Endothelial cell (in vitro differentiated cells): ENCODE data around the gene RAB17. TPM values are rescaled to one million over a fixed set of nuclear protein-coding genes. Genes with fewer than 3 reads are reported as not detected.

ENCODE experiments used
- DNase-seq: peaks from one replicate; pipeline ENCODE4 v3.0.0; 2021; ENCODE audit warnings: low spot score
- H3K27ac Mint-ChIP-seq: one replicate; pipeline ENCODE4 v1.8.0; 2021; ENCODE audit warnings: mixed read lengths, inconsistent platforms; ENCODE audit not compliant: unreplicated experiment
- H3K27me3 Mint-ChIP-seq: one replicate; pipeline ENCODE4 v1.8.0; 2021; ENCODE audit warnings: mild to moderate bottlenecking, moderate library complexity, mixed read lengths, inconsistent platforms; ENCODE audit not compliant: unreplicated experiment
- H3K36me3 Mint-ChIP-seq: one replicate; pipeline ENCODE4 v1.8.0; 2021; ENCODE audit warnings: mild to moderate bottlenecking, low read depth, mixed read lengths, inconsistent platforms; ENCODE audit not compliant: unreplicated experiment
- H3K4me1 Mint-ChIP-seq: one replicate; pipeline ENCODE4 v1.8.0; 2021; ENCODE audit warnings: mild to moderate bottlenecking, mixed read lengths, inconsistent platforms; ENCODE audit not compliant: unreplicated experiment
- H3K4me3 Mint-ChIP-seq: one replicate; pipeline ENCODE4 v1.8.0; 2021; ENCODE audit warnings: mild to moderate bottlenecking, mixed read lengths, inconsistent platforms; ENCODE audit not compliant: unreplicated experiment
- H3K9me3 Mint-ChIP-seq: one replicate; pipeline ENCODE4 v1.8.0; 2021; ENCODE audit warnings: mixed read lengths, inconsistent platforms; ENCODE audit not compliant: unreplicated experiment
- total RNA-seq: library from RNA; stranded (reverse); fragmentation: NEBNext Ultra II Directional; extraction: Animal tissue kit (Norgen Biotek cat#: 25700); gene quantifications from one replicate; pipeline ENCODE4 v1.2.1, GENCODE V29; 2021; ENCODE audit not compliant: unreplicated experiment
- TF ChIP-seq, protein P1 (sequence below): fragments of 200-600 bp; sonication (generic); IDR thresholded peaks from one replicate; pipeline ENCODE4 v1.5.0; 2021; ENCODE audit warnings: antibody characterized with exemption; ENCODE audit not compliant: unreplicated experiment

RAB17 gene
- total RNA-seq, 1 donor from 2014 or later: 1.5 TPM

DNA sequence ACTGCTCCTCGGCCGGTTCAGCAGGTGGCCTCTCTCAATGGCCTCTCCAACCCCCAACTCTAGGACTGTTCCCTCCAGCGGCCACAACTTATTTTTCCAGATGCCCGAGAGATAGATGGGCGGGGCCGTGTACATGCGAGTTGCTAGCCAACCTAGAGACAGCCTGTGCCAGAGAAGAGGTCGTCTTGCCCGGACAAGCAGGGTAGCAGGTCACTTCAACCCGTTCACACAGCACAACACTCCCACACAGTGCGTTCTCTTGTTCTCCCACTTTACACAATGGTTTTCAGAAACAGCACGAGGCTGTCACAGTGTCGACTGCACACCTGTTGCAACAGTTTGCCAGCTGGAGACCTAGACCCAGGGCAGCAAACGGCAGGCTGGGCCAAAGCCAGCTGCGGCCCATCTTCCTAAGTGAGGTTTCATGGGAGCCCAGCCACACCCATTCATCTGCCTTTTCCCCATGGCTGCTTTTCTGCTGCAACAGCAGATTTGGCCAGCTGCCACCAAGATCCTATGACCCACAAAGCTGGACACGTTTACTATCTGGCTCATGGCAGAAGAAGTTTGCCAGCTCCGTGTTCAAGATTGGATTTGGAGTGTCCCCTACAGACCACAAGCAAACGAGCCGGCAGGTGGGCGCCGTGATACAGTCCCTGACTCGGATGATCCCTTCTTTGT, 31.4 kb downstream of the RAB17 start:
- TF ChIP-seq, protein P1, sequence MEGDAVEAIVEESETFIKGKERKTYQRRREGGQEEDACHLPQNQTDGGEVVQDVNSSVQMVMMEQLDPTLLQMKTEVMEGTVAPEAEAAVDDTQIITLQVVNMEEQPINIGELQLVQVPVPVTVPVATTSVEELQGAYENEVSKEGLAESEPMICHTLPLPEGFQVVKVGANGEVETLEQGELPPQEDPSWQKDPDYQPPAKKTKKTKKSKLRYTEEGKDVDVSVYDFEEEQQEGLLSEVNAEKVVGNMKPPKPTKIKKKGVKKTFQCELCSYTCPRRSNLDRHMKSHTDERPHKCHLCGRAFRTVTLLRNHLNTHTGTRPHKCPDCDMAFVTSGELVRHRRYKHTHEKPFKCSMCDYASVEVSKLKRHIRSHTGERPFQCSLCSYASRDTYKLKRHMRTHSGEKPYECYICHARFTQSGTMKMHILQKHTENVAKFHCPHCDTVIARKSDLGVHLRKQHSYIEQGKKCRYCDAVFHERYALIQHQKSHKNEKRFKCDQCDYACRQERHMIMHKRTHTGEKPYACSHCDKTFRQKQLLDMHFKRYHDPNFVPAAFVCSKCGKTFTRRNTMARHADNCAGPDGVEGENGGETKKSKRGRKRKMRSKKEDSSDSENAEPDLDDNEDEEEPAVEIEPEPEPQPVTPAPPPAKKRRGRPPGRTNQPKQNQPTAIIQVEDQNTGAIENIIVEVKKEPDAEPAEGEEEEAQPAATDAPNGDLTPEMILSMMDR: no peak
- DNase-seq: no peak
- Mint-ChIP-seq H3K9me3 (no peaks in the 10 kb centered on the region), H3K4me1 (no peaks in the 10 kb centered on the region), H3K27me3 (peaks cover 5% of the 10 kb centered on the region), H3K36me3 (peaks cover 6% of the 10 kb centered on the region), H3K4me3 (no peak overlapping the region), H3K27ac (no peak overlapping the region)

DNA sequence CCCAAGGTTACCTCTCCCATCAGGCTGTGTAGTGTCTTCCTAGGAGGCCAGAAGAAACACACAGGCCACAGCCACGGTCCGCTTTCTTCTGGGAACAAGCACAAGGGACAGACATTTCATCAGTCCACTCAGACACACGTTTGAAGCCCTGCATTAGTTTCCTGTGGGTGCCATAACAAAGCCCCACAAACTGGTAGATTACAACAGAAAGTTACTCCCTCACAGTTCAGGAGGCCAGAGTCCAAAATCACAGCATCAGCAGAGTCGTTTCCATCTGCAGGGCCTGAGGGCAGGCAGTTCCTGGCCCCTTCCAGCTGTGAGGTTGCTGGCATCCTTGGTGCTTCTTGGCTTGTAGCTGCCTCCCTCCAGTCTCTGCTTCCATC, 32.9 kb downstream of the RAB17 start:
- Mint-ChIP-seq H3K27me3 (peaks cover 5% of the 10 kb centered on the region), H3K9me3 (no peaks in the 10 kb centered on the region), H3K27ac (no peak overlapping the region), H3K4me1 (no peaks in the 10 kb centered on the region), H3K36me3 (peaks cover 9% of the 10 kb centered on the region), H3K4me3 (no peak overlapping the region)
- no peak for DNase-seq
- TF ChIP-seq, protein P1: no peak

DNA sequence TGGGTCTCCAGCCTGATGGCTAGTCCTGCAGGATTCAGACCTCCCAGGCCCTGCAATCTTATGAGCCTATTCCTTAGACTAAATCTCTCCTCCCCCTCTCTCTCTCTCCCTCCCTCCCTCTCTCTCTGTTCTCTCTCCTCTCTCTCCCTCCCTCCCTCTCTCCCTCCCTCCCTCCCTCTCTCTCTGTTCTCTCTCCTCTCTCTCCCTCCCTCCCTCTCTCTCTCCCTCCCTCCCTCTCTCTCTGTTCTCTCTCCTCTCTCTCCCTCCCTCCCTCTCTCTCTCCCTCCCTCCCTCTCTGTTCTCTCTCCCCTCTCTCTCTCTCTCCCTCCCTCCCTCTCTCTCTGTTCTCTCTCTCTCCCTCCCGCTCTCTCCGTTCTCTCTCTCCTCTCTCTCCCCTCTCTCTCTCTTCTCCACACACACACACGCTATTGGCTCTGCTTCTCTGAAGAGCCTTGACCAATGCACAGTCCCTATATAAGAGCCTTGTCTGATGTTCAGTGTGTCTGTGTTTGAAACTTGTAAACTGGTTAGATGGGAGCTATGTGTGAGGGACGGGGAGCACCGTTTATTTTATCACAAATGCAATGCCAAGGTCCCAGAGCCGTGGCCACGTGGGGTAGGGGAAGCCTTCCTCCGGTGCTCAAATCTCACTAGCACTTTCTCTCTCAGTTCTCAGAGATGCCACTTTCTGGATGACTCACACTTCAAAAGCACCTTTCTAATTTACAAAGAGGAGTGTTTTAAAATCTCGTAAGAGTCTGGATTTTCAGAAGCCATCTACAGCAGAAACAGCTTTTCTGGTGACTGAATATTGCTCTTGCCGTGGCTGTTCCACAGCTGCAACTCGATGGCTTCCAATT, 33.5 kb downstream of the RAB17 start:
- H3K27me3 Mint-ChIP-seq: peaks cover 5% of the 10 kb centered on the region
- H3K4me1 Mint-ChIP-seq: no peaks in the 10 kb centered on the region

DNA sequence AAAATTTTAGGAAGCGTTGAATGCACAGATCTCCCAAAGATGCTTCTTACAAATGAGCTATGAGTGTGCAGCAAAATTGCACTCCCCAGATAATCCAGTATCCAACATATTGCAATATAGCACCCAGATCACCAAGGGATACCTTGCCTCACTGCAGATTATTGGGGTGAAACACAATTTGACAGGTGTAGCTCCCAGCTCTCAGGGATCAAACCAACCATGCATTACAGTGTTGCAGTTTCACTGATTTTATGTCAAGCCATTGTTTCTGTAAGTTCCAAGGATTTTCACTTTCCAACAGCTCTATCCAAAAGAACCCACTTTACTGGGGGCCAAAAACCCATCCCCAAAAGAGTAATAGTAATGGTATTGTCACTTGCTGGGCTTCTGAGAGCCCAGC, 35.0 kb downstream of the RAB17 start:
- H3K27ac Mint-ChIP-seq: no peak overlapping the region

More for the DNA sequence above, 33.5 kb downstream of the RAB17 start:
- Mint-ChIP-seq H3K4me3 (no peak overlapping the region), H3K36me3 (peaks cover 9% of the 10 kb centered on the region), H3K27ac (no peak overlapping the region), H3K9me3 (no peaks in the 10 kb centered on the region)
- TF ChIP-seq, protein P1: no peak
- no peak for DNase-seq

More for the DNA sequence above, 35.0 kb downstream of the RAB17 start:
- Mint-ChIP-seq H3K4me1 (no peaks in the 10 kb centered on the region), H3K27me3 (peaks cover 5% of the 10 kb centered on the region), H3K4me3 (no peak overlapping the region), H3K36me3 (peaks cover 9% of the 10 kb centered on the region), H3K9me3 (no peaks in the 10 kb centered on the region)
- no peak for DNase-seq
- TF ChIP-seq, protein P1: no peak
